Hepatocyte (in vitro differentiated cells): ENCODE results near the gene C11orf98. TPM values are rescaled to one million over a fixed set of nuclear protein-coding genes. Genes with fewer than 3 reads are reported as not detected.

ENCODE experiments used
- DNase-seq: peaks from one replicate; pipeline ENCODE4 v3.0.0-alpha.2; 2016; ENCODE audit warnings: low spot score
- H2AFZ ChIP-seq: fragments of 200-600 bp; sonication (generic); 2 replicates; pipeline ENCODE4 v1.6.0; 2016; ENCODE audit warnings: antibody characterized with exemption, mild to moderate bottlenecking
- H3K27ac ChIP-seq: fragments of 200-600 bp; sonication (generic); 2 replicates; pipeline ENCODE4 v1.5.1; 2016; ENCODE audit warnings: mild to moderate bottlenecking
- H3K27me3 ChIP-seq: fragments of 200-600 bp; sonication (generic); 2 replicates; pipeline ENCODE4 v1.6.1; 2016
- H3K36me3 ChIP-seq: fragments of 200-600 bp; sonication (generic); replicated peaks from 2 replicates; pipeline ENCODE4 v1.5.1; 2016; ENCODE audit warnings: low read depth; ENCODE audit not compliant: insufficient read depth
- H3K4me1 ChIP-seq: fragments of 200-600 bp; sonication (generic); 2 replicates; pipeline ENCODE4 v1.5.1; 2016; ENCODE audit warnings: mild to moderate bottlenecking, moderate library complexity; ENCODE audit not compliant: insufficient read depth
- H3K4me2 ChIP-seq: fragments of 200-600 bp; sonication (generic); 2 replicates; pipeline ENCODE4 v1.6.0; 2016
- H3K4me3 ChIP-seq: fragments of 200-600 bp; sonication (generic); 2 replicates; pipeline ENCODE4 v1.5.1; 2016; ENCODE audit warnings: mild to moderate bottlenecking
- H3K79me2 ChIP-seq: fragments of 200-600 bp; sonication (generic); 2 replicates; pipeline ENCODE4 v1.6.0; 2017; ENCODE audit warnings: mild to moderate bottlenecking
- H3K9me2 ChIP-seq: fragments of 200-600 bp; sonication (generic); replicated peaks from 2 replicates; pipeline ENCODE4 v1.6.0; 2017; ENCODE audit warnings: mild to moderate bottlenecking; ENCODE audit not compliant: insufficient read depth
- H3K9me3 ChIP-seq: fragments of 200-600 bp; sonication (generic); 2 replicates; pipeline ENCODE4 v1.5.1; 2016; ENCODE audit warnings: low read depth, mild to moderate bottlenecking
- H4K20me1 ChIP-seq: fragments of 200-600 bp; sonication (generic); 2 replicates; pipeline ENCODE4 v1.6.0; 2016; ENCODE audit warnings: mild to moderate bottlenecking; ENCODE audit not compliant: insufficient read depth, poor library complexity, severe bottlenecking
- EZH2 ChIP-seq: fragments of 200-600 bp; sonication (generic); IDR thresholded peaks from 2 replicates; pipeline ENCODE4 v1.6.1; 2016; ENCODE audit warnings: antibody characterized with exemption, mild to moderate bottlenecking, borderline replicate concordance
- EZH2phosphoT487 ChIP-seq: fragments of 200-600 bp; sonication (generic); IDR thresholded peaks from one replicate; pipeline ENCODE4 v1.6.1; 2018; ENCODE audit warnings: antibody characterized with exemption, mild to moderate bottlenecking, low read depth, moderate library complexity; ENCODE audit not compliant: unreplicated experiment, severe bottlenecking
- WGBS: methylation state at CpG from one replicate; pipeline ENCODE4 v1.1.6; 2016; ENCODE audit warnings: low lambda C conversion rate; ENCODE audit errors: missing lambda C conversion rate; 5-methylcytosine and 5-hydroxymethylcytosine counted together
- polyA plus RNA-seq: library from polyadenylated mRNA; unstranded; fragments of >200 nt; fragmentation: Nextera tagmentation; extraction: Ambion mirVana; gene quantifications from 2 replicates; pipeline ENCODE4 v1.2.1, GENCODE V29; 2016
- total RNA-seq: library from RNA; depleted of rRNA; stranded (reverse); fragments of >200 nt; gene quantifications from 2 replicates; pipeline ENCODE4 v1.2.3, GENCODE V29; 2014
- TF ChIP-seq, protein P1 (sequence below): fragments of 200-600 bp; sonication (generic); IDR thresholded peaks from 2 replicates; pipeline ENCODE4 v1.5.1; 2016; ENCODE audit warnings: antibody characterized with exemption, mild to moderate bottlenecking; ENCODE audit not compliant: poor library complexity

The C11orf98 gene
- total and polyA plus RNA-seq, 2 experiments from 2014 or later: 80.4 to 116 TPM

DNA sequence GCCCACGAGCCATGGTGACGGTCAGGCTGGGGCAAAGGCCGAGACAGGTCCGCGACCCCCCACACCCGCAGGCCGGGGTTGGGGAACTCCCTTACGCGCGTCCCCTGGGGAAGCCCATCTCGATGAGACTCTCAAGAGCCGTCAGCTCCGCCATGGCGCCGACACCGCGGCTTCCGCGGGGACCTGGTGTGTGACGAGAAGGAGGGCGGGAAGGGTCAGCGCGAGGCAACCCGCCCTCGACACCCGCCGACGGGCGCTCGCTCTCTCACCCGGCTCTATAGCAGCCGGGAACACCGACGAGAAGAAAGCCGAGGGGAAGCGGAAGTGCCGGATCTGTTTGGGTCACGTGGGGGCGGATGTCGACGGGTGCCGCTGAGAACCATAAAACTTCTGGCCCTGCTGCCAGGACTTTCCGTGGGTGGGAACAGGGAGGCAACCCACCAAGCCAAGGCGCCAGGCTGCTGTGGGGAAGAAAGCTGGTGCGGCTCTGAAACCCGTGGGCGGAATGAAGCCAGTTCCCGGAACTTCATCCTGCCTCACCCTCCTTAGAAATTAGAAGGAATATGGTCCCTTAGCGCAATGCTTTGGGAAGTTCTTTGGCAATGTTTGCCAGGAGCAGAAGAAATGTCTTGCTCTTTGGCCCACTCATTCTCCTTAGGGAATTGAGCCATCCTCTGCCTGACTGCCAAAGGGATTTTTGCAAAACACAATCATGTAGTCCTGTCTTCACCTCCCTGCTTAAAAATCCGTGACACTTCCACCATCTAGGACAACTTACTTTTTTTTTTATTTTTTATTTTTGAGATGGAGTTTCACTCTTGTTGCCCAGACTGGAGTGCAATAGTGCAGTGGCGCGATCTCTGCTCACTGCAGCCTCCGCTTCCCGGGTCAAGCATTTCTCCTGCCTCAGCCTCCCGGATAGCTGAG, 14.0 kb upstream of the C11orf98 start, which contains the start of gene UBXN1:
Gene UBXN1, minus strand, starts transcription at position 304 of the 927 bp plus-strand sequence. Its CDS starts 150 bp downstream, at position 154.
- WGBS: 12% methylated on average over 54 of the region's 55 CpGs
- H3K4me1 ChIP-seq: peaks cover 13% of the 10 kb centered on the region

DNA sequence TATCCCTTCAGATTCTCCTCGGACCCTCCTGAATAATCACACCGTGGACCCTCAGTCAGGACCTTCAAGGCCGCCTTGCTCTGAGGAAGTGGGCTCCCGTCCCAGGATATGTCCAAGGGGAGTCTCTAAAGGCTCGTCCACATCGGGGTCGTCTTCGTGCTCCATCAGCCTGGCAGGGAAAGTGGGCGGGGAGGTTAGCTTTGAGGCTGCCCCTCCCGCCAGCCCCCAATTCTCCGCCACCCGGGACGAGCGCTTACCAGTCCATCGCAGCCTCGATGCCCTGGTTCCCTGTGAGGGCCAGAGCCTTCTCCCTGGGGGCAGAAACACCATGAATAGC, 13.4 kb upstream of the C11orf98 start:
- Histone ChIP-seq H3K4me1 (peaks cover 14% of the 10 kb centered on the region), H3K27me3 (no peaks in the 10 kb centered on the region), H3K4me3 (peak overlapping the region; percentile 78), H3K9me2 (no peaks in the 10 kb centered on the region), H3K27ac (peak overlapping the region; percentile 88), H4K20me1 (no peaks in the 10 kb centered on the region), H2AFZ (peak overlapping the region; percentile 77), H3K9me3 (no peaks in the 10 kb centered on the region), H3K79me2 (peaks cover 39% of the 10 kb centered on the region), H3K36me3 (no peaks in the 10 kb centered on the region), H3K4me2 (peak overlapping the region; percentile 99)
- DNase-seq: no peak
- TF ChIP-seq EZH2 (no peak), EZH2phosphoT487 (no peak)
- TF ChIP-seq, protein P1, sequence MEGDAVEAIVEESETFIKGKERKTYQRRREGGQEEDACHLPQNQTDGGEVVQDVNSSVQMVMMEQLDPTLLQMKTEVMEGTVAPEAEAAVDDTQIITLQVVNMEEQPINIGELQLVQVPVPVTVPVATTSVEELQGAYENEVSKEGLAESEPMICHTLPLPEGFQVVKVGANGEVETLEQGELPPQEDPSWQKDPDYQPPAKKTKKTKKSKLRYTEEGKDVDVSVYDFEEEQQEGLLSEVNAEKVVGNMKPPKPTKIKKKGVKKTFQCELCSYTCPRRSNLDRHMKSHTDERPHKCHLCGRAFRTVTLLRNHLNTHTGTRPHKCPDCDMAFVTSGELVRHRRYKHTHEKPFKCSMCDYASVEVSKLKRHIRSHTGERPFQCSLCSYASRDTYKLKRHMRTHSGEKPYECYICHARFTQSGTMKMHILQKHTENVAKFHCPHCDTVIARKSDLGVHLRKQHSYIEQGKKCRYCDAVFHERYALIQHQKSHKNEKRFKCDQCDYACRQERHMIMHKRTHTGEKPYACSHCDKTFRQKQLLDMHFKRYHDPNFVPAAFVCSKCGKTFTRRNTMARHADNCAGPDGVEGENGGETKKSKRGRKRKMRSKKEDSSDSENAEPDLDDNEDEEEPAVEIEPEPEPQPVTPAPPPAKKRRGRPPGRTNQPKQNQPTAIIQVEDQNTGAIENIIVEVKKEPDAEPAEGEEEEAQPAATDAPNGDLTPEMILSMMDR: no peak
- 7% methylated on average over 15 of the region's 16 CpGs for WGBS

More for the DNA sequence above, 14.0 kb upstream of the C11orf98 start, which contains the start of gene UBXN1:
- Histone ChIP-seq H2AFZ (peak within 1 kb of the TSS; percentile 77), H3K27ac (peak within 1 kb of the TSS; percentile 88), H3K4me3 (peak within 1 kb of the TSS; percentile 78), H3K9me3 (no peaks in the 10 kb centered on the region), H3K9me2 (no peaks in the 10 kb centered on the region), H3K79me2 (peaks cover 32% of the 10 kb centered on the region), H3K36me3 (no peaks in the 10 kb centered on the region), H4K20me1 (no peaks in the 10 kb centered on the region), H3K4me2 (peak within 1 kb of the TSS; percentile 99), H3K27me3 (no peaks in the 10 kb centered on the region)
- TF ChIP-seq EZH2 (no peak), EZH2phosphoT487 (no peak)
- TF ChIP-seq, protein P1: no peak
- peak; percentile 94 for DNase-seq

DNA sequence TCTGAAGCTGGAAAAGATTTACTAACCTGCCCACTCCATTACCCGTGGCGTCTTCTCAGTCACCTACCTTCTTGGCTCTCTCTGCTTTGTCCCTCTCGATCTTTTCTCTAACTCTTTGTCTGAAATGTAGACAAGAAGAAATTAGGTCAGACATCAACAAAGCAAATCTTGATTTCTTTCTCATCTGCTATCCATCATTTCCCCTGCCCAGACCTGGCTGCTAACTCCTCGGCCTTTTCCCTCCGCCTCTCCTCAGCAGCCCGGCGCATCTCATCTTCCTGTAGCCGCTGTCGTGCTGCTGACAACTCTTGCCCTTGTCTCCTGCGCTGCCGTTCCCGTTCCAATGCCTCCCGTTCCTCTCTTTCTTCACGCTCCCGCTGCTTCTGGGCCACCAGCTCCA, 12.7 kb upstream of the C11orf98 start:
- peak overlapping the region; percentile 88 for H3K27ac ChIP-seq
- DNase-seq: no peak
- no peaks in the 10 kb centered on the region for H3K9me2 ChIP-seq
- no peaks in the 10 kb centered on the region for H3K36me3 ChIP-seq
- H4K20me1 ChIP-seq: no peaks in the 10 kb centered on the region
- WGBS: 94% methylated on average over 15 of the region's 15 CpGs
- H3K27me3 ChIP-seq: no peaks in the 10 kb centered on the region
- no peaks in the 10 kb centered on the region for H3K9me3 ChIP-seq
- peak overlapping the region; percentile 99 for H3K4me2 ChIP-seq
- peaks cover 21% of the 10 kb centered on the region for H3K4me1 ChIP-seq
- peaks cover 46% of the 10 kb centered on the region for H3K79me2 ChIP-seq
- H3K4me3 ChIP-seq: no peak overlapping the region
- no peak overlapping the region for H2AFZ ChIP-seq
- TF ChIP-seq EZH2phosphoT487 (no peak), EZH2 (no peak)
- TF ChIP-seq, protein P1: no peak
